HCT116 (cell line): ENCODE results near the gene WDR64. TPM values are rescaled to one million over a fixed set of nuclear protein-coding genes. Genes with fewer than 3 reads are reported as not detected.

Source experiments
- ATAC-seq: fragments of 200-7000 bp; cut with Tn5 transposase; 2 replicates; pipeline ENCODE4 v1.9.1; 2020; ENCODE audit warnings: mild to moderate bottlenecking, moderate library complexity
- BruUV-seq: library from RNA; stranded (reverse); fragments of 400-500 nt; replicated peaks from 2 replicates; lab custom pipeline; 2021; lab: Mats Ljungman, UMichigan
- CTCF ChIA-PET: fragments of 300-600 bp; sonication (Branson Sonifier 250); formaldehyde crosslinking; loops from one replicate; lab custom pipeline; 2021; ENCODE audit warnings: antibody characterized with exemption; lab: Charles Lee
- POLR2A ChIA-PET: fragments of 300-600, 350-600 bp; sonication (Branson Sonifier 250); formaldehyde crosslinking; loops from one replicate; lab custom pipeline; 2021; ENCODE audit warnings: antibody characterized with exemption; lab: Charles Lee
- RAD21 ChIA-PET, 2 experiments: fragments of 300-600 bp; sonication (Branson Sonifier 250); formaldehyde crosslinking; loops; one replicate each; lab custom pipeline; 2023; ENCODE audit warnings: low total read pairs in 2 of 2; ENCODE audit not compliant: uncharacterized antibody in 2 of 2, unreplicated experiment in 2 of 2, low non-redundant PET in 1 of 2; lab: Charles Lee
- DNase-seq: peaks from one replicate; pipeline ENCODE4 v3.0.0-alpha.2; 2010; ENCODE audit warnings: low read depth, low spot score
- H2AFZ ChIP-seq: fragments of 200-600 bp; shearing (Covaris generic), sonication (generic); 2 replicates; pipeline ENCODE4 v1.6.1; 2017; ENCODE audit warnings: low read depth, mixed run types, mixed read lengths, antibody characterized with exemption, low read length; ENCODE audit not compliant: poor library complexity, severe bottlenecking
- H3K27ac ChIP-seq: 2 replicates; pipeline ENCODE4 v1.5.1; 2012; ENCODE audit warnings: low read depth, low read length
- H3K27me3 ChIP-seq: fragments of 200-600 bp; sonication (generic); 2 replicates; pipeline ENCODE4 v1.6.1; 2016; ENCODE audit warnings: mixed run types, low read length, mixed read lengths; ENCODE audit not compliant: insufficient read depth
- H3K36me3 ChIP-seq, 2 experiments: fragments of 200-500 bp in 1 of 2; fragments of 200-600 bp in 1 of 2; sonication (Bioruptor generic) in 1 of 2; sonication (generic) in 1 of 2; 2 replicates each; pipeline versions ENCODE4 v1.5.1 to v1.6.1; 2014 to 2016; ENCODE audit warnings: low read length in 2 of 2, inconsistent platforms in 1 of 2, mixed read lengths in 1 of 2, mixed run types in 1 of 2; ENCODE audit not compliant: insufficient read depth in 2 of 2, control insufficient read depth in 1 of 2
- H3K4me1 ChIP-seq, 2 experiments: fragments of 200-600 bp in 1 of 2; sonication (generic) in 1 of 2; 2 replicates each; pipeline versions ENCODE4 v1.5.1 to v1.6.1; 2012 to 2017; ENCODE audit warnings: low read length in 2 of 2, inconsistent platforms in 1 of 2, mild to moderate bottlenecking in 1 of 2, mixed read lengths in 1 of 2, mixed run types in 1 of 2, moderate library complexity in 1 of 2; ENCODE audit not compliant: insufficient read depth in 2 of 2, control insufficient read depth in 1 of 2
- H3K4me2 ChIP-seq: fragments of 200-600 bp; sonication (generic); 2 replicates; pipeline ENCODE4 v1.6.1; 2017; ENCODE audit warnings: mixed run types, low read length, mixed read lengths
- H3K4me3 ChIP-seq, 2 experiments: fragments of 200-600 bp in 1 of 2; sonication (generic) in 1 of 2; replicated peaks in 1 of 2; 2 replicates each; pipeline ENCODE4 v1.5.1; 2011 to 2016; ENCODE audit warnings: low read length in 2 of 2, control low read depth in 1 of 2, low read depth in 1 of 2, mild to moderate bottlenecking in 1 of 2, mixed read lengths in 1 of 2, mixed run types in 1 of 2
- H3K79me2 ChIP-seq: fragments of 200-600 bp; sonication (generic); 2 replicates; pipeline ENCODE4 v1.6.1; 2017; ENCODE audit warnings: mild to moderate bottlenecking, mixed run types, low read length, moderate library complexity, mixed read lengths; ENCODE audit not compliant: insufficient read depth
- H3K9ac ChIP-seq: fragments of 200-600 bp; sonication (generic); 2 replicates; pipeline ENCODE4 v1.6.1; 2016; ENCODE audit warnings: low read length, mixed read lengths
- H3K9me2 ChIP-seq: fragments of 200-600 bp; sonication (generic), shearing (Covaris generic); 2 replicates; pipeline ENCODE4 v1.6.1; 2017; ENCODE audit warnings: mixed run types, mild to moderate bottlenecking, moderate library complexity; ENCODE audit not compliant: insufficient read depth
- H3K9me3 ChIP-seq, 2 experiments: fragments of 200-500 bp in 1 of 2; fragments of 200-600 bp in 1 of 2; sonication (Bioruptor generic) in 1 of 2; sonication (generic) in 1 of 2; 2 replicates each; pipeline ENCODE4 v1.6.1; 2014 to 2017; ENCODE audit warnings: low read length in 2 of 2, mixed read lengths in 2 of 2, inconsistent platforms in 1 of 2, low read depth in 1 of 2, mild to moderate bottlenecking in 1 of 2, mixed run types in 1 of 2, moderate library complexity in 1 of 2; ENCODE audit not compliant: control insufficient read depth in 1 of 2, insufficient read depth in 1 of 2
- H4K20me1 ChIP-seq: fragments of 200-600 bp; sonication (generic), shearing (Covaris generic); 2 replicates; pipeline ENCODE4 v1.6.1; 2017; ENCODE audit warnings: mixed run types, mild to moderate bottlenecking, moderate library complexity; ENCODE audit not compliant: insufficient read depth
- CBX3 ChIP-seq: IDR thresholded peaks from 2 replicates; pipeline ENCODE4 v1.6.1; 2012; ENCODE audit warnings: low read depth
- CEBPB ChIP-seq: IDR thresholded peaks from 2 replicates; pipeline ENCODE4 v1.6.1; 2012; ENCODE audit warnings: low read depth
- EGR1 ChIP-seq: IDR thresholded peaks from 2 replicates; pipeline ENCODE4 v1.6.1; 2012; ENCODE audit warnings: low read depth
- EZH2phosphoT487 ChIP-seq: fragments of 200-600 bp; IDR thresholded peaks from 2 replicates; pipeline ENCODE4 v1.6.1; 2018; ENCODE audit warnings: antibody characterized with exemption, borderline replicate concordance
- FOSL1 ChIP-seq: IDR thresholded peaks from 2 replicates; pipeline ENCODE4 v1.6.1; 2012; ENCODE audit warnings: low read depth
- POLR2A ChIP-seq: IDR thresholded peaks from 2 replicates; pipeline ENCODE4 v1.7.0; 2011; ENCODE audit warnings: borderline replicate concordance; ENCODE audit not compliant: insufficient read depth, insufficient read length; ENCODE audit errors: extremely low read depth
- POLR2AphosphoS5 ChIP-seq: IDR thresholded peaks from 2 replicates; pipeline ENCODE4 v1.6.1; 2011; ENCODE audit warnings: mild to moderate bottlenecking, low read depth, low read length, moderate library complexity
- SIN3A ChIP-seq: IDR thresholded peaks from 2 replicates; pipeline ENCODE4 v1.6.1; 2012; ENCODE audit warnings: low read depth
- SP1 ChIP-seq: IDR thresholded peaks from 2 replicates; pipeline ENCODE4 v1.6.1; 2012; ENCODE audit warnings: low read depth
- ZFX ChIP-seq: fragments of 450-650 bp; IDR thresholded peaks from 2 replicates; pipeline ENCODE4 v1.6.1; 2017
- intact Hi-C: fragments of 100-400 bp; cut with micrococcal nuclease; formaldehyde crosslinking; loops from 2 replicates; pipeline ENCODE4 v1.10.0; 2022
- total RNA-seq: library from RNA; stranded (reverse); gene quantifications from one replicate; pipeline ENCODE4 v1.2.1, GENCODE V29; 2021; ENCODE audit not compliant: unreplicated experiment
- TF ChIP-seq, protein P1 (sequence below), 3 experiments: fragments of 200-600 bp in 1 of 3; sonication (generic) in 1 of 3; IDR thresholded peaks in 2 of 3; conservative IDR thresholded peaks in 1 of 3; 2 replicates each; pipeline ENCODE4 v1.5.1; 2012 to 2017; ENCODE audit warnings: low read depth in 2 of 3, low read length in 2 of 3, antibody characterized with exemption in 1 of 3, borderline replicate concordance in 1 of 3, control low read depth in 1 of 3, mild to moderate bottlenecking in 1 of 3, mixed read lengths in 1 of 3, mixed run types in 1 of 3, moderate library complexity in 1 of 3; ENCODE audit not compliant: insufficient read depth in 1 of 3
- TF ChIP-seq, protein P2 (sequence below): IDR thresholded peaks from 2 replicates; pipeline ENCODE4 v1.6.1; 2011; ENCODE audit warnings: mild to moderate bottlenecking, low read length, moderate library complexity; ENCODE audit not compliant: insufficient replicate concordance; ENCODE audit errors: extremely low read depth
- TF ChIP-seq, protein P3 (sequence below): IDR thresholded peaks from 2 replicates; pipeline ENCODE4 v1.6.1; 2012

Gene WDR64
- total RNA-seq, 1 experiment from 2014 or later, result not detected

DNA sequence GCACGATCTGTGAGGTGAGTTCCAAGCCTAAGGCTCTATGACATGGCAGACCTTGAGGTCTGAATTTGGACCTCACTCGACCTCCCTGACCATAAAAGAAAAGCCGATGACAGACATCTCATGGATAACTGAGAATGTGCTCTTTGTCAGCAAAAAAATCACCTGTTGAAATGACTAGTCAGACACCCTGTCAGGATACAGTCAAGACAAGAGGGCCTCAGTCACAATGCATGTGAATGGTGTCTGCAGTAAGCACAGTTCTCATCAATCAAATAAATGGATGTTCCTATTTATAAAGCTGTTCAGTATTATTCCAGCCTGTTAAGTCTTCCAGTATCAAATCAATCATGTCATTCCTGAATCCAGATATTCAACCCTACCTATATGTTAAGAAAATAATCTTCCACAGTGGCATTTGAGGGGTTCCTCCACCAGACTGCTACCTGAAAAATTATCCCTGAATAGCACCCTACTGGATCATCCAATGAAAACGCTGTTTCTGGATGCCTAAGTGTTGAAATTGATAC is 167.3 kb downstream of the WDR64 start:
- no TSS peak for BruUV-seq
- no peak overlapping the region for H3K4me3 ChIP-seq
- no peaks in the 10 kb centered on the region for H3K79me2 ChIP-seq
- DNase-seq (no peak), ATAC-seq (no peak)
- intact Hi-C loops, result no loop called here
- no peak overlapping the region for H3K27ac ChIP-seq
- H3K9me3 ChIP-seq, result no peaks in the 10 kb centered on the region
- H3K9ac ChIP-seq, result no peak overlapping the region
- TF ChIP-seq CBX3 (no peak), EZH2phosphoT487 (no peak), SIN3A (no peak), EGR1 (no peak), FOSL1 (no peak), POLR2A (no peak), CEBPB (no peak), SP1 (no peak)
- TF ChIP-seq, protein P1, sequence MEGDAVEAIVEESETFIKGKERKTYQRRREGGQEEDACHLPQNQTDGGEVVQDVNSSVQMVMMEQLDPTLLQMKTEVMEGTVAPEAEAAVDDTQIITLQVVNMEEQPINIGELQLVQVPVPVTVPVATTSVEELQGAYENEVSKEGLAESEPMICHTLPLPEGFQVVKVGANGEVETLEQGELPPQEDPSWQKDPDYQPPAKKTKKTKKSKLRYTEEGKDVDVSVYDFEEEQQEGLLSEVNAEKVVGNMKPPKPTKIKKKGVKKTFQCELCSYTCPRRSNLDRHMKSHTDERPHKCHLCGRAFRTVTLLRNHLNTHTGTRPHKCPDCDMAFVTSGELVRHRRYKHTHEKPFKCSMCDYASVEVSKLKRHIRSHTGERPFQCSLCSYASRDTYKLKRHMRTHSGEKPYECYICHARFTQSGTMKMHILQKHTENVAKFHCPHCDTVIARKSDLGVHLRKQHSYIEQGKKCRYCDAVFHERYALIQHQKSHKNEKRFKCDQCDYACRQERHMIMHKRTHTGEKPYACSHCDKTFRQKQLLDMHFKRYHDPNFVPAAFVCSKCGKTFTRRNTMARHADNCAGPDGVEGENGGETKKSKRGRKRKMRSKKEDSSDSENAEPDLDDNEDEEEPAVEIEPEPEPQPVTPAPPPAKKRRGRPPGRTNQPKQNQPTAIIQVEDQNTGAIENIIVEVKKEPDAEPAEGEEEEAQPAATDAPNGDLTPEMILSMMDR (IDR thresholded peaks at IDR 0.05 in 2 of 3, conservative IDR thresholded peaks at IDR 0.05 in 1 of 3; ENCODE audit: borderline replicate concordance in 1 of 3, insufficient read depth in 1 of 3, low read depth in 2 of 3, low read length in 2 of 3), result no peak
- ChIA-PET CTCF (no interaction called here), POLR2A (no interaction called here), RAD21 (no interaction called here)
- H2AFZ ChIP-seq, result no peak overlapping the region
- no peaks in the 10 kb centered on the region for H4K20me1 ChIP-seq
- H3K9me2 ChIP-seq, result no peaks in the 10 kb centered on the region
- H3K4me2 ChIP-seq, result no peak overlapping the region
- H3K27me3 ChIP-seq, result no peaks in the 10 kb centered on the region
- no peaks in the 10 kb centered on the region for H3K36me3 ChIP-seq
- H3K4me1 ChIP-seq, result no peaks in the 10 kb centered on the region

DNA sequence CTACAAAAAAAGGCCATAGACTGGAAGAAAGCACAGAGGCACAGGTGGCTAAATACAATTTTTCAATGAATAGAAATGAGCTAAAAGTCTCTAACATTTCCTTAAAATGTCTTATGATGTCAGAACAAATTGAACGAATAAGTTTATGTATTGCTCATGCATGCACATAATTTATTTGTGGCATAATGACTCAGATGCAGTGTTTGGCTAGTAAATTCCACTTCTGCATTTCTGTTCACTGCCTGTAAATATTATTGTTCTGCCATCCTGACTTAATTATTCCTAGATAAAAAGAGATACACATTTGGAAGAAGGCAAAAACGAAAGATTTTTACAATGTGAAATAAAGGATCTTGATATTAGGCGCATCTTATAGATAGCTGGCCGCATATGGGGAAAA is 169.3 kb downstream of the WDR64 start:
- Histone ChIP-seq H3K4me3 (no peak overlapping the region), H3K79me2 (no peaks in the 10 kb centered on the region), H3K9me3 (no peaks in the 10 kb centered on the region), H3K27me3 (no peaks in the 10 kb centered on the region), H3K4me1 (no peaks in the 10 kb centered on the region), H3K9me2 (no peaks in the 10 kb centered on the region), H3K27ac (no peak overlapping the region), H2AFZ (no peak overlapping the region), H4K20me1 (no peaks in the 10 kb centered on the region), H3K4me2 (no peak overlapping the region), H3K9ac (no peak overlapping the region), H3K36me3 (no peaks in the 10 kb centered on the region)
- intact Hi-C loops, result no loop called here
- POLR2A ChIA-PET, result no interaction called here
- ATAC-seq (no peak), DNase-seq (no peak)
- BruUV-seq, result no TSS peak
- RAD21 ChIA-PET, result no interaction called here
- CTCF ChIA-PET, result interaction anchor here (0.7 kb wide), 1 partner anchor 210 kb away, joined by 3 read pairs; no protein-coding TSS in a partner anchor
- no peak for TF ChIP-seq POLR2AphosphoS5
- no peak for TF ChIP-seq SP1
- TF ChIP-seq CBX3, result no peak
- TF ChIP-seq, protein P2, sequence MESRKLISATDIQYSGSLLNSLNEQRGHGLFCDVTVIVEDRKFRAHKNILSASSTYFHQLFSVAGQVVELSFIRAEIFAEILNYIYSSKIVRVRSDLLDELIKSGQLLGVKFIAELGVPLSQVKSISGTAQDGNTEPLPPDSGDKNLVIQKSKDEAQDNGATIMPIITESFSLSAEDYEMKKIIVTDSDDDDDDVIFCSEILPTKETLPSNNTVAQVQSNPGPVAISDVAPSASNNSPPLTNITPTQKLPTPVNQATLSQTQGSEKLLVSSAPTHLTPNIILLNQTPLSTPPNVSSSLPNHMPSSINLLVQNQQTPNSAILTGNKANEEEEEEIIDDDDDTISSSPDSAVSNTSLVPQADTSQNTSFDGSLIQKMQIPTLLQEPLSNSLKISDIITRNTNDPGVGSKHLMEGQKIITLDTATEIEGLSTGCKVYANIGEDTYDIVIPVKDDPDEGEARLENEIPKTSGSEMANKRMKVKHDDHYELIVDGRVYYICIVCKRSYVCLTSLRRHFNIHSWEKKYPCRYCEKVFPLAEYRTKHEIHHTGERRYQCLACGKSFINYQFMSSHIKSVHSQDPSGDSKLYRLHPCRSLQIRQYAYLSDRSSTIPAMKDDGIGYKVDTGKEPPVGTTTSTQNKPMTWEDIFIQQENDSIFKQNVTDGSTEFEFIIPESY, result no peak
- TF ChIP-seq ZFX, result no peak
- TF ChIP-seq, protein P3, sequence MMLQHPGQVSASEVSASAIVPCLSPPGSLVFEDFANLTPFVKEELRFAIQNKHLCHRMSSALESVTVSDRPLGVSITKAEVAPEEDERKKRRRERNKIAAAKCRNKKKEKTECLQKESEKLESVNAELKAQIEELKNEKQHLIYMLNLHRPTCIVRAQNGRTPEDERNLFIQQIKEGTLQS, result no peak
